Activated naive CD8-positive, alpha-beta T cell treated with anti-CD3 and anti-CD28 coated beads, Interleukin-2, amount 50 U/mL, for 24 hours (primary cell): ENCODE data around the gene DDC.
A peak's percentile ranks its signal among the peaks of the same experiment; 100 is the strongest.
"Not testable (repeated sequence)": the region's sequence is repeated elsewhere in the genome, so short reads cannot be mapped to it uniquely, and the experiment has no call there.

Experiments used
- ATAC-seq: fragments of 150-1000 bp; cut with Tn5 transposase; one replicate; pipeline ENCODE4 v1.10.0; 2021
- DNase-seq: peaks from one replicate; pipeline ENCODE4 v3.0.0; 2021
- H3K27ac Mint-ChIP-seq: one replicate; pipeline ENCODE4 v1.8.0; 2021; ENCODE audit warnings: mild to moderate bottlenecking, mixed read lengths
- H3K27me3 Mint-ChIP-seq: one replicate; pipeline ENCODE4 v1.8.0; 2021; ENCODE audit warnings: mixed read lengths
- H3K36me3 Mint-ChIP-seq: one replicate; pipeline ENCODE4 v1.8.0; 2021; ENCODE audit warnings: low read depth, mixed read lengths
- H3K4me1 Mint-ChIP-seq: one replicate; pipeline ENCODE4 v1.8.0; 2021; ENCODE audit warnings: mixed read lengths
- H3K4me3 Mint-ChIP-seq: one replicate; pipeline ENCODE4 v1.8.0; 2021; ENCODE audit warnings: mild to moderate bottlenecking, moderate library complexity, mixed read lengths
- H3K9me3 Mint-ChIP-seq: one replicate; pipeline ENCODE4 v1.8.0; 2021; ENCODE audit warnings: mixed read lengths

The DDC gene

GRCh38 chr7:50533866-50534265, 31.3 kb downstream of the DDC start:
- no peak overlapping the region for H3K27ac Mint-ChIP-seq
- H3K4me1 Mint-ChIP-seq, result peaks cover 17% of the 10 kb centered on the region
- DNase-seq, result no peak
- peaks cover 6% of the 10 kb centered on the region for H3K27me3 Mint-ChIP-seq
- no peak for ATAC-seq
- H3K36me3 Mint-ChIP-seq, result no peaks in the 10 kb centered on the region
- no peaks in the 10 kb centered on the region for H3K9me3 Mint-ChIP-seq
- H3K4me3 Mint-ChIP-seq, result no peak overlapping the region

- peaks cover 7% of the 10 kb centered on the region for H3K27me3 Mint-ChIP-seq
- no peak overlapping the region for H3K27ac Mint-ChIP-seq
- H3K36me3 Mint-ChIP-seq, result no peaks in the 10 kb centered on the region
- no peak overlapping the region for H3K4me3 Mint-ChIP-seq
- ATAC-seq, result peak; percentile 37
- DNase-seq, result no peak
- H3K9me3 Mint-ChIP-seq, result no peaks in the 10 kb centered on the region
- H3K4me1 Mint-ChIP-seq, result peaks cover 17% of the 10 kb centered on the region
These were observed 33.3 kb downstream of the DDC start for GRCh38 chr7:50531928-50532327.

- peaks cover 17% of the 10 kb centered on the region for H3K4me1 Mint-ChIP-seq
- peaks cover 7% of the 10 kb centered on the region for H3K27me3 Mint-ChIP-seq
- H3K4me3 Mint-ChIP-seq, result no peak overlapping the region
- no peaks in the 10 kb centered on the region for H3K9me3 Mint-ChIP-seq
- ATAC-seq (no peak), DNase-seq (no peak)
- H3K36me3 Mint-ChIP-seq, result no peaks in the 10 kb centered on the region
- no peak overlapping the region for H3K27ac Mint-ChIP-seq
These were observed 33.7 kb downstream of the DDC start for GRCh38 chr7:50531401-50531911.

GRCh38 chr7:50530766-50531165, 34.4 kb downstream of the DDC start:
- Mint-ChIP-seq H3K36me3 (no peaks in the 10 kb centered on the region), H3K9me3 (no peaks in the 10 kb centered on the region), H3K4me1 (peaks cover 17% of the 10 kb centered on the region), H3K4me3 (no peak overlapping the region), H3K27me3 (peaks cover 7% of the 10 kb centered on the region), H3K27ac (no peak overlapping the region)
- DNase-seq (no peak), ATAC-seq (no peak)

- Mint-ChIP-seq H3K4me3 (no peak overlapping the region), H3K27ac (no peak overlapping the region), H3K4me1 (peaks cover 12% of the 10 kb centered on the region), H3K9me3 (no peaks in the 10 kb centered on the region), H3K27me3 (peaks cover 7% of the 10 kb centered on the region), H3K36me3 (no peaks in the 10 kb centered on the region)
- ATAC-seq, result no peak
- DNase-seq, result no peak
These were observed 35.9 kb downstream of the DDC start for GRCh38 chr7:50529093-50529862.

GRCh38 chr7:50528266-50529092, 36.7 kb downstream of the DDC start:
- Mint-ChIP-seq H3K36me3 (no peaks in the 10 kb centered on the region), H3K9me3 (no peaks in the 10 kb centered on the region), H3K4me3 (no peak overlapping the region), H3K4me1 (peaks cover 12% of the 10 kb centered on the region), H3K27me3 (peaks cover 11% of the 10 kb centered on the region), H3K27ac (no peak overlapping the region)
- no peak for ATAC-seq
- DNase-seq, result no peak

GRCh38 chr7:50519350-50519749, 45.9 kb downstream of the DDC start:
- not testable (repeated sequence) for ATAC-seq, H3K4me3 Mint-ChIP-seq, H3K4me1 Mint-ChIP-seq, DNase-seq, H3K27ac Mint-ChIP-seq, H3K36me3 Mint-ChIP-seq
- Mint-ChIP-seq H3K9me3 (peaks cover 18% of the 10 kb centered on the region), H3K27me3 (peaks cover 29% of the 10 kb centered on the region)

- Mint-ChIP-seq H3K36me3 (no peaks in the 10 kb centered on the region), H3K27ac (no peak overlapping the region), H3K4me1 (no peaks in the 10 kb centered on the region), H3K4me3 (no peak overlapping the region), H3K9me3 (peaks cover 14% of the 10 kb centered on the region), H3K27me3 (peaks cover 12% of the 10 kb centered on the region)
- DNase-seq (no peak), ATAC-seq (no peak)
These were observed 51.9 kb downstream of the DDC start for GRCh38 chr7:50513166-50513871.

GRCh38 chr7:50512384-50512783, 52.8 kb downstream of the DDC start:
- DNase-seq, result no peak
- peaks cover 10% of the 10 kb centered on the region for H3K9me3 Mint-ChIP-seq
- H3K36me3 Mint-ChIP-seq, result no peaks in the 10 kb centered on the region
- H3K27ac Mint-ChIP-seq, result no peak overlapping the region
- H3K4me1 Mint-ChIP-seq, result no peaks in the 10 kb centered on the region
- H3K27me3 Mint-ChIP-seq, result peaks cover 12% of the 10 kb centered on the region
- ATAC-seq, result no peak
- H3K4me3 Mint-ChIP-seq, result no peak overlapping the region

- Mint-ChIP-seq H3K4me1 (no peaks in the 10 kb centered on the region), H3K4me3 (no peak overlapping the region)
- no peak for ATAC-seq
These were observed 55.7 kb downstream of the DDC start for GRCh38 chr7:50509459-50509858.

GRCh38 chr7:50508471-50508943, 56.7 kb downstream of the DDC start:
- DNase-seq, result no peak
- no peak for ATAC-seq
- H3K9me3 Mint-ChIP-seq, result no peaks in the 10 kb centered on the region
- H3K27me3 Mint-ChIP-seq, result peaks cover 6% of the 10 kb centered on the region
- no peaks in the 10 kb centered on the region for H3K4me1 Mint-ChIP-seq
- H3K4me3 Mint-ChIP-seq, result no peak overlapping the region
- H3K36me3 Mint-ChIP-seq, result no peaks in the 10 kb centered on the region
- H3K27ac Mint-ChIP-seq, result no peak overlapping the region

More at GRCh38 chr7:50509459-50509858, 55.7 kb downstream of the DDC start:
- no peaks in the 10 kb centered on the region for H3K36me3 Mint-ChIP-seq
- no peak for DNase-seq
- H3K9me3 Mint-ChIP-seq, result no peaks in the 10 kb centered on the region
- H3K27ac Mint-ChIP-seq, result no peak overlapping the region
- peaks cover 6% of the 10 kb centered on the region for H3K27me3 Mint-ChIP-seq

GRCh38 chr7:50507898-50508470, 57.2 kb downstream of the DDC start:
- no peaks in the 10 kb centered on the region for H3K4me1 Mint-ChIP-seq
- H3K36me3 Mint-ChIP-seq, result no peaks in the 10 kb centered on the region
- no peak overlapping the region for H3K4me3 Mint-ChIP-seq
- DNase-seq, result no peak
- no peaks in the 10 kb centered on the region for H3K9me3 Mint-ChIP-seq
- H3K27me3 Mint-ChIP-seq, result peaks cover 3% of the 10 kb centered on the region
- ATAC-seq, result no peak
- H3K27ac Mint-ChIP-seq, result no peak overlapping the region

GRCh38 chr7:50505553-50506210, 59.5 kb downstream of the DDC start:
- no peaks in the 10 kb centered on the region for H3K27me3 Mint-ChIP-seq
- no peak for DNase-seq
- H3K4me3 Mint-ChIP-seq, result no peak overlapping the region
- H3K9me3 Mint-ChIP-seq, result no peaks in the 10 kb centered on the region
- no peak for ATAC-seq
- no peaks in the 10 kb centered on the region for H3K36me3 Mint-ChIP-seq
- H3K4me1 Mint-ChIP-seq, result no peaks in the 10 kb centered on the region
- no peak overlapping the region for H3K27ac Mint-ChIP-seq
